ENCODE data around the gene ZBTB3.

Gene ZBTB3

GRCh38 chr11:62724171-62724570, 29.8 kb downstream of the ZBTB3 start:
- Histone ChIP-seq H3K4me3 (ENCODE audit: low read length in 2 of 2) (no peak overlapping the region), H3K4ac (ENCODE audit: low read length) (no peak overlapping the region), H3K27ac (replicated peaks; ENCODE audit: low read length) (no peak overlapping the region), H2BK15ac (ENCODE audit: low read length) (no peak overlapping the region), H3K9me3 (replicated peaks in 1 of 2; ENCODE audit: control insufficient read depth in 2 of 2, insufficient read depth in 1 of 2, low read depth in 1 of 2, low read length in 2 of 2) (no peaks in the 10 kb centered on the region), H3K79me1 (ENCODE audit: low read depth, low read length) (no peaks in the 10 kb centered on the region), H3K18ac (ENCODE audit: low read length) (no peak overlapping the region), H2BK120ac (ENCODE audit: low read depth, low read length) (no peak overlapping the region), H3K4me2 (ENCODE audit: insufficient read depth, low read length, poor library complexity, severe bottlenecking) (no peak overlapping the region), H4K91ac (ENCODE audit: low read depth, low read length, poor library complexity) (no peak overlapping the region), H2BK5ac (ENCODE audit: low read length) (no peak overlapping the region), H2BK12ac (ENCODE audit: low read length) (no peak overlapping the region), H3K36me3 (replicated peaks in 1 of 2; ENCODE audit: control insufficient read depth in 2 of 2, insufficient read depth in 2 of 2, low read length in 2 of 2) (peaks cover 36 to 72% of the 10 kb centered on the region in 2 donors), H2AK5ac (ENCODE audit: low read depth, low read length) (no peak overlapping the region), H3K23ac (ENCODE audit: low read depth, low read length, poor library complexity) (no peak overlapping the region), H4K8ac (ENCODE audit: low read depth, low read length) (no peak overlapping the region), H2AFZ (ENCODE audit: low read length) (no peak overlapping the region), H3K4me1 (ENCODE audit: control insufficient read depth in 2 of 2, insufficient read depth in 1 of 2, low read depth in 1 of 2, low read length in 2 of 2) (peaks cover 0 to 13% of the 10 kb centered on the region in 2 donors), H3K14ac (ENCODE audit: low read length) (no peak overlapping the region), H3K9ac (ENCODE audit: low read depth, low read length, poor library complexity) (no peak overlapping the region), H3K27me3 (ENCODE audit: control insufficient read depth in 3 of 3, insufficient read depth in 3 of 3, low read depth in 1 of 3, low read length in 3 of 3) (no peaks in the 10 kb centered on the region)
- DNase-seq (ENCODE audit: low spot score): no peak
- no CpG with 5 or more reads among the region's 8 CpGs for WGBS, 2 donors (ENCODE audit: extremely low coverage in 2 of 2, insufficient read length in 2 of 2, insufficient replicate concordance in 1 of 2)

GRCh38 chr11:62721994-62722393, 32.0 kb downstream of the ZBTB3 start:
- Histone ChIP-seq H2BK5ac (ENCODE audit: low read length) (no peak overlapping the region), H3K9me3 (replicated peaks in 1 of 2; ENCODE audit: control insufficient read depth in 2 of 2, insufficient read depth in 1 of 2, low read depth in 1 of 2, low read length in 2 of 2) (no peaks in the 10 kb centered on the region), H2AFZ (ENCODE audit: low read length) (no peak overlapping the region), H3K27me3 (ENCODE audit: control insufficient read depth in 3 of 3, insufficient read depth in 3 of 3, low read depth in 1 of 3, low read length in 3 of 3) (no peaks in the 10 kb centered on the region), H3K9ac (ENCODE audit: low read depth, low read length, poor library complexity) (no peak overlapping the region), H3K4me2 (ENCODE audit: insufficient read depth, low read length, poor library complexity, severe bottlenecking) (no peak overlapping the region), H4K91ac (ENCODE audit: low read depth, low read length, poor library complexity) (no peak overlapping the region), H3K23ac (ENCODE audit: low read depth, low read length, poor library complexity) (no peak overlapping the region), H3K79me1 (ENCODE audit: low read depth, low read length) (no peaks in the 10 kb centered on the region), H3K36me3 (replicated peaks in 1 of 2; ENCODE audit: control insufficient read depth in 2 of 2, insufficient read depth in 2 of 2, low read length in 2 of 2) (peaks cover 45 to 93% of the 10 kb centered on the region in 2 donors), H2BK120ac (ENCODE audit: low read depth, low read length) (no peak overlapping the region), H3K4me1 (ENCODE audit: control insufficient read depth in 2 of 2, insufficient read depth in 1 of 2, low read depth in 1 of 2, low read length in 2 of 2) (peaks cover 0 to 13% of the 10 kb centered on the region in 2 donors), H3K4ac (ENCODE audit: low read length) (no peak overlapping the region), H2AK5ac (ENCODE audit: low read depth, low read length) (no peak overlapping the region), H2BK12ac (ENCODE audit: low read length) (no peak overlapping the region), H3K4me3 (ENCODE audit: low read length in 2 of 2) (no peak overlapping the region), H2BK15ac (ENCODE audit: low read length) (no peak overlapping the region), H3K14ac (ENCODE audit: low read length) (no peak overlapping the region), H3K27ac (replicated peaks; ENCODE audit: low read length) (no peak overlapping the region), H4K8ac (ENCODE audit: low read depth, low read length) (no peak overlapping the region), H3K18ac (ENCODE audit: low read length) (no peak overlapping the region)
- DNase-seq (ENCODE audit: low spot score): no peak
- WGBS, 2 donors (ENCODE audit: extremely low coverage in 2 of 2, insufficient read length in 2 of 2, insufficient replicate concordance in 1 of 2): no CpG with 5 or more reads among the region's 7 CpGs

GRCh38 chr11:62719302-62719978, 34.5 kb downstream of the ZBTB3 start:
- peaks cover 64 to 99% of the 10 kb centered on the region in 2 donors for H3K36me3 ChIP-seq (replicated peaks in 1 of 2; ENCODE audit: control insufficient read depth in 2 of 2, insufficient read depth in 2 of 2, low read length in 2 of 2)
- H3K18ac ChIP-seq (ENCODE audit: low read length): no peak overlapping the region
- H2BK5ac ChIP-seq (ENCODE audit: low read length): no peak overlapping the region
- H3K27ac ChIP-seq (replicated peaks; ENCODE audit: low read length): no peak overlapping the region
- H2AFZ ChIP-seq (ENCODE audit: low read length): no peak overlapping the region
- DNase-seq (ENCODE audit: low spot score): no peak
- no peaks in the 10 kb centered on the region for H3K9me3 ChIP-seq (replicated peaks in 1 of 2; ENCODE audit: control insufficient read depth in 2 of 2, insufficient read depth in 1 of 2, low read depth in 1 of 2, low read length in 2 of 2)
- H3K4me3 ChIP-seq (ENCODE audit: low read length in 2 of 2): no peak overlapping the region
- WGBS, 2 donors (ENCODE audit: extremely low coverage in 2 of 2, insufficient read length in 2 of 2, insufficient replicate concordance in 1 of 2): no CpG with 5 or more reads among the region's 2 CpGs
- no peak overlapping the region for H2AK5ac ChIP-seq (ENCODE audit: low read depth, low read length)
- H3K27me3 ChIP-seq (ENCODE audit: control insufficient read depth in 3 of 3, insufficient read depth in 3 of 3, low read depth in 1 of 3, low read length in 3 of 3): no peaks in the 10 kb centered on the region
- no peak overlapping the region for H4K8ac ChIP-seq (ENCODE audit: low read depth, low read length)
- H3K14ac ChIP-seq (ENCODE audit: low read length): no peak overlapping the region
- no peak overlapping the region for H3K23ac ChIP-seq (ENCODE audit: low read depth, low read length, poor library complexity)
- no peak overlapping the region for H2BK12ac ChIP-seq (ENCODE audit: low read length)
- no peak overlapping the region for H2BK120ac ChIP-seq (ENCODE audit: low read depth, low read length)
- H3K4me1 ChIP-seq (ENCODE audit: control insufficient read depth in 2 of 2, insufficient read depth in 1 of 2, low read depth in 1 of 2, low read length in 2 of 2): peaks cover 0 to 4% of the 10 kb centered on the region in 2 donors
- no peaks in the 10 kb centered on the region for H3K79me1 ChIP-seq (ENCODE audit: low read depth, low read length)
- H3K4me2 ChIP-seq (ENCODE audit: insufficient read depth, low read length, poor library complexity, severe bottlenecking): no peak overlapping the region
- H2BK15ac ChIP-seq (ENCODE audit: low read length): no peak overlapping the region
- H3K9ac ChIP-seq (ENCODE audit: low read depth, low read length, poor library complexity): no peak overlapping the region
- H3K4ac ChIP-seq (ENCODE audit: low read length): no peak overlapping the region
- no peak overlapping the region for H4K91ac ChIP-seq (ENCODE audit: low read depth, low read length, poor library complexity)

GRCh38 chr11:62716816-62717215, 37.1 kb downstream of the ZBTB3 start:
- no peak overlapping the region for H3K9ac ChIP-seq (ENCODE audit: low read depth, low read length, poor library complexity)
- no peak overlapping the region for H2AK5ac ChIP-seq (ENCODE audit: low read depth, low read length)
- no peak overlapping the region for H3K23ac ChIP-seq (ENCODE audit: low read depth, low read length, poor library complexity)
- no CpG with 5 or more reads among the region's 11 CpGs for WGBS, 2 donors (ENCODE audit: extremely low coverage in 2 of 2, insufficient read length in 2 of 2, insufficient replicate concordance in 1 of 2)
- H3K36me3 ChIP-seq (replicated peaks in 1 of 2; ENCODE audit: control insufficient read depth in 2 of 2, insufficient read depth in 2 of 2, low read length in 2 of 2): peaks cover 58 to 99% of the 10 kb centered on the region in 2 donors
- no peak overlapping the region for H3K4ac ChIP-seq (ENCODE audit: low read length)
- no peak overlapping the region for H3K18ac ChIP-seq (ENCODE audit: low read length)
- no peak overlapping the region for H2BK12ac ChIP-seq (ENCODE audit: low read length)
- H4K8ac ChIP-seq (ENCODE audit: low read depth, low read length): no peak overlapping the region
- no peak overlapping the region for H2BK15ac ChIP-seq (ENCODE audit: low read length)
- no peak overlapping the region for H2AFZ ChIP-seq (ENCODE audit: low read length)
- no peaks in the 10 kb centered on the region for H3K9me3 ChIP-seq (replicated peaks in 1 of 2; ENCODE audit: control insufficient read depth in 2 of 2, insufficient read depth in 1 of 2, low read depth in 1 of 2, low read length in 2 of 2)
- H3K27me3 ChIP-seq (ENCODE audit: control insufficient read depth in 3 of 3, insufficient read depth in 3 of 3, low read depth in 1 of 3, low read length in 3 of 3): no peaks in the 10 kb centered on the region
- no peak overlapping the region for H3K4me2 ChIP-seq (ENCODE audit: insufficient read depth, low read length, poor library complexity, severe bottlenecking)
- no peak overlapping the region for H3K4me3 ChIP-seq (ENCODE audit: low read length in 2 of 2)
- H3K27ac ChIP-seq (replicated peaks; ENCODE audit: low read length): no peak overlapping the region
- H3K4me1 ChIP-seq (ENCODE audit: control insufficient read depth in 2 of 2, insufficient read depth in 1 of 2, low read depth in 1 of 2, low read length in 2 of 2): no peaks in the 10 kb centered on the region
- H2BK5ac ChIP-seq (ENCODE audit: low read length): no peak overlapping the region
- DNase-seq (ENCODE audit: low spot score): no peak
- no peak overlapping the region for H3K14ac ChIP-seq (ENCODE audit: low read length)
- H4K91ac ChIP-seq (ENCODE audit: low read depth, low read length, poor library complexity): no peak overlapping the region
- no peak overlapping the region for H2BK120ac ChIP-seq (ENCODE audit: low read depth, low read length)
- H3K79me1 ChIP-seq (ENCODE audit: low read depth, low read length): no peaks in the 10 kb centered on the region

Data from neuronal stem cell (in vitro differentiated cells).